DND-41 (cell line): Measurements from ENCODE around the gene IL37.

ENCODE experiments used
- ATAC-seq: fragments of 200-7000 bp; cut with Tn5 transposase; 3 replicates; pipeline ENCODE4 v1.9.1; 2021; ENCODE audit warnings: low read depth; ENCODE audit not compliant: insufficient read depth
- DNase-seq: peaks from one replicate; pipeline ENCODE4 v3.0.0-alpha.2; 2020
- H2AFZ ChIP-seq: 2 replicates; pipeline ENCODE4 v1.6.0; 2012; ENCODE audit warnings: low read depth, low read length
- H3K27ac ChIP-seq: 2 replicates; pipeline ENCODE4 v1.5.1; 2012; ENCODE audit warnings: low read length, inconsistent platforms
- H3K27me3 ChIP-seq: fragments of 200-600 bp; sonication (generic); 2 replicates; pipeline ENCODE4 v1.6.0; 2012; ENCODE audit warnings: low read length, mild to moderate bottlenecking, inconsistent platforms; ENCODE audit not compliant: insufficient read depth, poor library complexity
- H3K36me3 ChIP-seq: 2 replicates; pipeline ENCODE4 v1.5.1; 2012; ENCODE audit warnings: low read length, inconsistent platforms; ENCODE audit not compliant: insufficient read depth
- H3K4me1 ChIP-seq: 2 replicates; pipeline ENCODE4 v1.5.1; 2012; ENCODE audit warnings: mild to moderate bottlenecking, low read length; ENCODE audit not compliant: insufficient read depth
- H3K4me2 ChIP-seq: 2 replicates; pipeline ENCODE4 v1.6.0; 2012; ENCODE audit warnings: mild to moderate bottlenecking, moderate library complexity, low read length, inconsistent platforms; ENCODE audit not compliant: insufficient read depth
- H3K4me3 ChIP-seq, 2 experiments: fragments of 200-600 bp in 1 of 2; shearing (Covaris generic) in 1 of 2; 2 replicates each; pipeline ENCODE4 v1.5.1; 2012 to 2016; ENCODE audit warnings: inconsistent platforms in 2 of 2, low read length in 2 of 2, mild to moderate bottlenecking in 2 of 2, low read depth in 1 of 2, moderate library complexity in 1 of 2
- H3K79me2 ChIP-seq: 2 replicates; pipeline ENCODE4 v1.6.0; 2012; ENCODE audit warnings: low read length, inconsistent platforms; ENCODE audit not compliant: insufficient read depth
- H3K9ac ChIP-seq: 2 replicates; pipeline ENCODE4 v1.6.0; 2012; ENCODE audit warnings: low read depth, mild to moderate bottlenecking, inconsistent platforms, low read length, moderate library complexity
- H3K9me3 ChIP-seq: 2 replicates; pipeline ENCODE4 v1.5.1; 2012; ENCODE audit warnings: low read length, moderate library complexity, mild to moderate bottlenecking, inconsistent platforms; ENCODE audit not compliant: insufficient read depth, severe bottlenecking
- H4K20me1 ChIP-seq: 2 replicates; pipeline ENCODE4 v1.6.0; 2012; ENCODE audit warnings: low read length; ENCODE audit not compliant: insufficient read depth
- CTCF ChIP-seq: IDR thresholded peaks from 2 replicates; pipeline ENCODE4 v1.5.1; 2012; ENCODE audit warnings: borderline replicate concordance, low read length, moderate library complexity, mild to moderate bottlenecking; ENCODE audit not compliant: poor library complexity, severe bottlenecking; ENCODE audit errors: extremely low read depth
- EZH2 ChIP-seq: IDR thresholded peaks from 3 replicates; pipeline ENCODE4 v1.6.1; 2012; ENCODE audit warnings: borderline replicate concordance, low read depth, mild to moderate bottlenecking, moderate library complexity, low read length, inconsistent platforms; ENCODE audit not compliant: severe bottlenecking

IL37 gene

GRCh38 chr2:112867701-112868631 lies 43.0 kb upstream of the IL37 start:
- ATAC-seq = no peak
- H3K4me1 ChIP-seq = no peaks in the 10 kb centered on the region
- H3K9ac ChIP-seq = no peak overlapping the region
- TF ChIP-seq EZH2 = no peak
- no peak for TF ChIP-seq CTCF
- no peak overlapping the region for H2AFZ ChIP-seq
- no peaks in the 10 kb centered on the region for H3K36me3 ChIP-seq
- no peak overlapping the region for H3K27ac ChIP-seq
- no peak overlapping the region for H3K4me3 ChIP-seq
- no peaks in the 10 kb centered on the region for H3K79me2 ChIP-seq
- no peaks in the 10 kb centered on the region for H3K27me3 ChIP-seq
- no peak overlapping the region for H3K4me2 ChIP-seq
- H3K9me3 ChIP-seq = peaks cover 4% of the 10 kb centered on the region
- no peak for DNase-seq
- H4K20me1 ChIP-seq = no peaks in the 10 kb centered on the region

- ATAC-seq = no peak
- Histone ChIP-seq H3K4me3 (no peak overlapping the region), H3K79me2 (no peaks in the 10 kb centered on the region), H3K27ac (no peak overlapping the region), H3K9me3 (peaks cover 4% of the 10 kb centered on the region), H3K36me3 (no peaks in the 10 kb centered on the region), H3K27me3 (no peaks in the 10 kb centered on the region), H3K4me1 (no peaks in the 10 kb centered on the region), H3K4me2 (no peak overlapping the region), H2AFZ (no peak overlapping the region), H3K9ac (no peak overlapping the region), H4K20me1 (no peaks in the 10 kb centered on the region)
- no peak for DNase-seq
- TF ChIP-seq EZH2 = no peak
- TF ChIP-seq CTCF = no peak
These were observed 41.6 kb upstream of the IL37 start for GRCh38 chr2:112869258-112869842.

DNA sequence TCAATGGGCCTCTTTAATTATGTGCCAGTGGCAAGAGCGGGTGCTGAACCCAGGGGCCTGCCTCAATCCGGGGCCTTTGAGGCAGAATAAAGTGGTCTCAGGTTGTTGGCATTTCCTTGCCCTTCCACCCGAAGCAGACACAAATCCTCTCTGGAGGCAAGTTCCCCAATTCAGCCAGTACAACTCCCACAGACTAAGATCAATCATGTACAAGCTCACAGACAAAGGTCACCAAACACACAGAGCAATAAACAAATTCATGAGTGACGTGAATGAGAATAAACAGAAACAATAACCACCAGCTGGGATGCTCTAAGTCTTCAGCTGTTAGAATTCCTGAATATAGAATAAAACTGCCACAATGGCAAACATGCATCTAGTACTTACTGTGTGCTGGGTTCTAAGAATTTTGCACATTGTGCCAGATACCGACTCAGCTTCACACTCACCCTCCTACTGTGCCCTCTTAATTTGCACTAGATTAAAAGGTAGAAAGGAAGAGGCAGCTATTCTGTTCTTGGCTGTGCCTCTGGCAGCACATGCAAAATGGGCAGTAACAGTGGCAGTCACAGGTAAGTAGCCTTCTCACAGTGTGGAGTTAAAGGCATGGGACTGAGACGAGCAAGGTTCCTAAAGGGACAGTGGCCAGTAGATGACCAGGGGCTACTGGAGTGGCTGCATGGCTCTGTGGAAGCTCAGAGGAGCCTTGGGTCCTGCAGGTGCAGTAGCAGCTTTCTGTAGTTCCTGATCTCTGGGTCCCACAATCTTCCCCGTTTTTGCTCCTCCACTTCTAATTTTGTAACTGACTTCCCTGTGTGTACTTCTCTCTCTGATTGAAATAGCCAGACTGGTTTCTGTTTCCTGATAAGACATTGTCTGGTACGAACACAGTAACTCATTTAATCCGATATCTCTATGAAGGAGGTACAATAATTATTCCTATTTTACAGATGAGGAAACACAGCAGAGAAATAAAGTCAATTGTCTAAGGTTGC lies 39.8 kb upstream of the IL37 start:
- TF ChIP-seq CTCF (no peak), EZH2 (no peak)
- Histone ChIP-seq H3K27me3 (no peaks in the 10 kb centered on the region), H2AFZ (no peak overlapping the region), H3K36me3 (no peaks in the 10 kb centered on the region), H3K4me2 (no peak overlapping the region), H3K9me3 (no peaks in the 10 kb centered on the region), H3K4me3 (no peak overlapping the region), H4K20me1 (no peaks in the 10 kb centered on the region), H3K79me2 (no peaks in the 10 kb centered on the region), H3K27ac (no peak overlapping the region), H3K4me1 (no peaks in the 10 kb centered on the region), H3K9ac (no peak overlapping the region)
- no peak for DNase-seq
- ATAC-seq = no peak
